Omental fat pad (tissue), 4 donors: Measurements from ENCODE around the gene SELPLG. TPM values are rescaled to one million over a fixed set of nuclear protein-coding genes. Genes with fewer than 3 reads are reported as not detected.

ENCODE experiments used
- ATAC-seq: fragments of 150-250 bp; one replicate; pipeline ENCODE4 v1.9.1; 2016; ENCODE audit warnings: mild to moderate bottlenecking, moderate library complexity; ENCODE audit not compliant: low FRiP score
- DNase-seq: peaks from one replicate; pipeline ENCODE4 v3.0.0-alpha.2; 2019; ENCODE audit warnings: low spot score
- total RNA-seq, 4 donors: library from RNA; depleted of rRNA; stranded (reverse); fragments of >200 nt; gene quantifications; one replicate each; pipeline ENCODE4 v1.1.0, GENCODE V29; 2016
- TF ChIP-seq, protein P1 (sequence below), 3 donors: fragments of 450-650 bp; IDR thresholded peaks; one replicate each; pipeline ENCODE4 v1.5.1; 2016 to 2017; ENCODE audit warnings: antibody characterized with exemption in 3 of 3, mild to moderate bottlenecking in 3 of 3, moderate library complexity in 2 of 3

SELPLG gene
- total RNA-seq, 4 donors from 2014 or later: 12.4 to 45.6 (median 18.3) TPM

DNA sequence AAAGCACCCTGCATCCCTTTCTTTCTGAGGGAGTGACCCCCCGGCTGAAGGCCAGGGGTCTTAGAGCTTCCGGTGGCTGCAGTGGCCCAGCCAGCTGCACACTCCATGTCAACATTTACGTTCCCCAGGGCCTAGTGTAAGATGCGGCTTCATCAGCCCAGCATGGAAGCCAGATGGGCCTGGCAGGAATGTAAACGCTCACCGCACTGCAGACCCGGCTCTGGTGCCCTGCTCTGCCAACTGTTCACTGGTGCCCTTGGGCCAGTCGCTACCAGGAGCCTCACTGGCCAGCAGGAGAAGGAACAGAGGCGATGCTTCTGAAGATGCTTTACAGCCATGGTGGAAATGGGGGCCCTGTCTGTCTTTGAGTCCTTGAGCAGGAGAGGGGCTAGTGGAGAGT, 27.2 kb downstream of the SELPLG start:
- TF ChIP-seq, protein P1, sequence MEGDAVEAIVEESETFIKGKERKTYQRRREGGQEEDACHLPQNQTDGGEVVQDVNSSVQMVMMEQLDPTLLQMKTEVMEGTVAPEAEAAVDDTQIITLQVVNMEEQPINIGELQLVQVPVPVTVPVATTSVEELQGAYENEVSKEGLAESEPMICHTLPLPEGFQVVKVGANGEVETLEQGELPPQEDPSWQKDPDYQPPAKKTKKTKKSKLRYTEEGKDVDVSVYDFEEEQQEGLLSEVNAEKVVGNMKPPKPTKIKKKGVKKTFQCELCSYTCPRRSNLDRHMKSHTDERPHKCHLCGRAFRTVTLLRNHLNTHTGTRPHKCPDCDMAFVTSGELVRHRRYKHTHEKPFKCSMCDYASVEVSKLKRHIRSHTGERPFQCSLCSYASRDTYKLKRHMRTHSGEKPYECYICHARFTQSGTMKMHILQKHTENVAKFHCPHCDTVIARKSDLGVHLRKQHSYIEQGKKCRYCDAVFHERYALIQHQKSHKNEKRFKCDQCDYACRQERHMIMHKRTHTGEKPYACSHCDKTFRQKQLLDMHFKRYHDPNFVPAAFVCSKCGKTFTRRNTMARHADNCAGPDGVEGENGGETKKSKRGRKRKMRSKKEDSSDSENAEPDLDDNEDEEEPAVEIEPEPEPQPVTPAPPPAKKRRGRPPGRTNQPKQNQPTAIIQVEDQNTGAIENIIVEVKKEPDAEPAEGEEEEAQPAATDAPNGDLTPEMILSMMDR (IDR thresholded peaks at IDR 0.05): no peak
- DNase-seq (no peak), ATAC-seq (no peak)

DNA sequence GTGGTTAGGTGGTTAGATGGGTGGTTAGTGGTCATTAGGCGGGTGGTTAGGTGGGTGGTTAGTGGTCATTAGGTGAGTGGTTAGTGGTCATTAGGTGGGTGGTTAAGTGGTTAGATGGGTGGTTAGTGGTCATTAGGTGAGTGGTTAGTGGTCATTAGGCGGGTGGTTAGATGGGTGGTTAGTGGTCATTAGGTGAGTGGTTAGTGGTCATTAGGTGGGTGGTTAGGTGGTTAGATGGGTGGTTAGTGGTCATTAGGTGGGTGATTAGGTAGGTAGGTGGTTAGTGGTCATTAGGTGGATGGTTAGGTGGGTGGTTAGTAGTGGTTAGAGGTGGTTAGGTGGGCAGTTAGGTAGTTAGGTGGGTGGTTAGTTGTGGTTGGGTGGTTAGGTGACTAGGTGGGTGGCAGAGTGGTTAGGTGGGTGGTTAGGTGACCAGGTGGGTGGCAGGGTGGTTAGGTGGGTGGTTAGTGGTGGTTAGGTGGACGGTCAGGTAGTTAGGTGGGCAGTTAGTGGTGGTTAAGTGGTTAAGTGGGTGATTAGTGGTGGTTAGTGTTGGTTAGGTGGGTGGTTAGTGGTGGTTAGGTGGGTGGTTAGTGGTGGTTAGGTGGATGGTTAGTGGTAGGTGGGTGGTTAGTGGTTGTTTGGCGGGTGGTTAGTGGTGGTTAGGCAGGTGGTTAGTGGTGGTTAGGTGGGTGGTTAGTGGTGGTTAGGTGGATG, 27.8 kb downstream of the SELPLG start:
- TF ChIP-seq, protein P1 (IDR thresholded peaks at IDR 0.05): no peak
- ATAC-seq (no peak), DNase-seq (no peak)

DNA sequence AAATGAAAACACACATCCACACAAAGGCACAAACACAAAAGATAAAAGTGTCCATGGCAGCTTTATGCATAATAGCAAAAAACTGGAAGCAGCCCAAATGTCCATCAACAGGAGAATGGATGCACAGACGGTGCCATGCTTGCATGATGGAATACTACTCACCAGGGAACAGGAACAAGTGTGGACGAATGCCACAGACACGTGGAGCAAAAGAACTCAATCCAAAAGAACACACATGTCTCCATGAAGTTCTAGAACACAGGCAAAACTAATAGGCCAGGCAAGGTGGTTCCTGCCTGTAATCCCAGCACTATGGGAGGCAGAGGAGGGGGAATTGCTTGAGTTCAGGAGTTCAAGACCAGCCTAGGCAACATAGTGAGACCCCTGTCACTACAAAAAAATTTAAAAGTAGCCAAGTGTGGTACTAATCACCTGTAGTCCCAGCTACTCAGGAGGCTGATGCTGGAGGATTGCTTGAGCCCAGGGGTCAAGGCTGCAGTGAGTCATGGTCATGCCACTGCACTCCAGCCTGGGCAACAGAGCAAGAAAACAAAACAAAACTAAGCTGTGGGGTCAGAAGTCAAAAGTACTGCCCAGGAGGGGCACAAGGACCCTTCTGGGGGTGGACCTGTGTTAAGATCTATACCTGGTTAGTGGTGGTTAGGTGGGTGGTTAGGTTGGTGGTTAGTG, 28.5 kb downstream of the SELPLG start:
- DNase-seq (no peak), ATAC-seq (no peak)
- TF ChIP-seq, protein P1 (IDR thresholded peaks at IDR 0.05): no peak

DNA sequence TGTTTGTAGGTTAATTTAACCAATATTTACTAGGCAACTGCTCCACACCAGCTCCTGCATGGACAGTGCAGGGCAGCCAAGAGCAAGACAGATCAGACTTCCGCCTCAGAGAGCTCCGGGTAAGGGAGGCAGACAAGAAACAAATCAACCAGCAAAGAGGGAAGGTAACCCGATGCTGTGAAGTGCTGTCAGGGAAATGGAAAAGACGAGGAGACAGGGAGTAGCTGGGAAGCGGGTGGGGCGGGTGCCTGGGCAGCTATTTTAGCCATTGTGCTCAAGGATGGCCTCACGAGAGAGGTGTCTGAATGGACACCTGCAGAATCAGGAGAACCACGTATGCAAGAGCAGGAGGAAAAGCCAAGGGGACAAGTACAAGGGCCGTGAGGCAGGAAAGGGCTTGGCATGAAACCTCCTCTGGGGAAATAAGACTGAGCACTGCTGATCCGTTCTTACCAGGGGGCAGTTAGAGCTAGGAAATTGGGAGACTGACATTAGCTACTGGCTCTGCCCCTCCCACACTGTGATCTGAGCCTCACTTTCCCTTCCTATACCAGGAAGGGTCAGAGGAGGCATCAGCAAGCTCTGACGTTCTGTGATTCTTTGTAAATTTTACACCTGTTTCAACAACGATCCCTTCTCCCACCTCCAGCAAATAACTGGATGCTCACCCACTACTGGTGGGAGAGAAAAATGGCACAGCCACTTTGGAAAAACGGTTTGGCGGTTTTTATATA, 29.3 kb downstream of the SELPLG start:
- TF ChIP-seq, protein P1 (IDR thresholded peaks at IDR 0.05): no peak
- DNase-seq: no peak
- no peak for ATAC-seq

DNA sequence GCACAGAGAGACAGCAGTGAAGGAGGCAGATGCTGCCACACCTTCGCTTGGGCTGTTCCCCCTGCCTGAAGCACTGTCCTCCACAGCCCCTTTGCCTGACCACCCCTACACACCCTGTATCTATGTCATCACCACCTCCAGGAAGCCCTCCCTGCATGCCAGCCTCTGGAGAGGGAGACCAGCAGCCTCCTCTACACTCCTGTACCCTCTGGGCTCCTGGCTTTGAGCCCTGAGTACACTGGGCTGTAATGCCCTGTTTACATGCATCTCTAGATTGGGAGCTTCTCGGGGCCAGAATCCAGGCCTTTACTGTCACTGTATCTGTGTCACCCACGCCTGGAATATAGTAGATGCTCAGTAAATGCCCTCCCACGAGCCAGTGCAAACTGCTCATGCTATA, 30.0 kb downstream of the SELPLG start:
- TF ChIP-seq, protein P1 (IDR thresholded peaks at IDR 0.05): no peak
- DNase-seq (no peak), ATAC-seq (no peak)

DNA sequence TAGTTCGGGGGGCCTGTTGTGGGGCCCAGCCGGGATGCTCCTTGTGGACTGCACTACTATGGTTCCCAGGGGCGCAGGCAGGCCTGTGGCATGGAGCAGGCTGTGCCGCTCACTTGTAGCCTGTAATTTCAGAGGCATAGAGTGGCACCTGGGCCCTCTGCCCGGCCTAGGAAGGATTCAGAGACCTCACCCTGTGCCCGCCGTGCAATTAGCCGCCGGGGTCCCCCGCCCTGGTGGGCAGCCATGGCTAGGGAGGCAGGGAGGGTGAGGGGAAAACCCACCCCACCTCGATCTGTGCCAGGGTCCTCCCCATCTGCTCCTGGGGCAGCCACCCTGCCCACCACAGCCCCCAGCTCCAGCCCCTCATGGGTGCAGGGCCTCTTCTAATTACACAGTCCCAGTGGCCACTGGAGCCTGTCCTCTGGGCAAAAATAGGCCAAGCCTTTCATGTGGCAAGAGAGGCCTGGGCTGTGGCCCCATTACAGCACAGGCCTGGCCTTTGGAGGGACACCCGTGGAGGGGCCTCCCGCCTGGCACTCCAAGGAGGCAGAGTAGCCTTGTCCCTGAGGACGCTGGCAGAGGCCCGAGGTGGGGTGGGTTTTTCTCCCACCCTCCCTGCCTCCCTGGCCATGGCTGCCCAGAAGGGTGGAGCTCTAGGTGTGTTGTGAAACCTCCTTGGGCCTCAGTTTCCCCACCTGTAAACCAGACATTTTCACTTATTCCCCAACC, 30.6 kb downstream of the SELPLG start:
- TF ChIP-seq, protein P1 (IDR thresholded peaks at IDR 0.05): no peak
- DNase-seq (no peak), ATAC-seq (no peak)
